ENCODE results near the gene PALB2.
A peak's percentile ranks its signal among the peaks of the same experiment; 100 is the strongest.
"Not testable (repeated sequence)": the region's sequence is repeated elsewhere in the genome, so short reads cannot be mapped to it uniquely, and the experiment has no call there.

The PALB2 gene

GRCh38 chr16:23642246-23642774 is 1.2 kb upstream of the PALB2 start:
- no peak for DNase-seq

- no peak for DNase-seq
These were observed 537 bp downstream of the PALB2 start for GRCh38 chr16:23640615-23640930.

GRCh38 chr16:23635958-23636357 is 5.2 kb downstream of the PALB2 start:
- no peak for DNase-seq

- no peak for DNase-seq
These were observed 6.6 kb downstream of the PALB2 start for GRCh38 chr16:23634461-23635036.

GRCh38 chr16:23631874-23632273 is 9.2 kb downstream of the PALB2 start:
- not testable (repeated sequence) for DNase-seq

- no peak for DNase-seq
These were observed 11.6 kb downstream of the PALB2 start for GRCh38 chr16:23629516-23629915.

- DNase-seq: no peak
These were observed 17.0 kb downstream of the PALB2 start for GRCh38 chr16:23624092-23624491.

- no peak for DNase-seq
These were observed 25.3 kb downstream of the PALB2 start for GRCh38 chr16:23615805-23616204.

- no peak for DNase-seq
These were observed 29.2 kb downstream of the PALB2 start for GRCh38 chr16:23611936-23612335.

- DNase-seq: not testable (repeated sequence)
These were observed 30.2 kb downstream of the PALB2 start for GRCh38 chr16:23610905-23611304.

GRCh38 chr16:23609929-23610328 is 31.2 kb downstream of the PALB2 start:
- DNase-seq: no peak

- no peak for DNase-seq
These were observed 32.9 kb downstream of the PALB2 start for GRCh38 chr16:23608194-23608593.

GRCh38 chr16:23607726-23608125 is 33.4 kb downstream of the PALB2 start:
- DNase-seq: no peak

GRCh38 chr16:23597003-23597756 is 43.9 kb downstream of the PALB2 start:
- DNase-seq: peak; percentile 25 to 32

GRCh38 chr16:23595951-23596720 is 45.0 kb downstream of the PALB2 start, which contains the start of gene NDUFAB1:
TSS of gene NDUFAB1 (minus strand) at chr16:23596316. CDS start at chr16:23596290, 26 bp downstream.
- peak; percentile 88 to 91 for DNase-seq

- DNase-seq: no peak
These were observed 45.7 kb downstream of the PALB2 start for GRCh38 chr16:23595246-23595950.

GRCh38 chr16:23594186-23594585 is 46.9 kb downstream of the PALB2 start:
- DNase-seq: no peak

GRCh38 chr16:23590181-23590580 is 50.9 kb downstream of the PALB2 start:
- no peak for DNase-seq

GRCh38 chr16:23587726-23588125 is 53.4 kb downstream of the PALB2 start:
- DNase-seq: no peak

GRCh38 chr16:23584186-23585076 is 56.7 kb downstream of the PALB2 start:
- no peak for DNase-seq

- DNase-seq: not testable (repeated sequence)
These were observed 57.8 kb downstream of the PALB2 start for GRCh38 chr16:23583271-23583670.

- no peak for DNase-seq
These were observed 59.3 kb downstream of the PALB2 start for GRCh38 chr16:23581764-23582163.
